EH (cell line): ENCODE results near the gene NINJ1.

Source experiments
- DNase-seq: peaks from one replicate; pipeline ENCODE4 v3.0.0-alpha.2; 2015; ENCODE audit warnings: low read depth

Gene NINJ1

DNA sequence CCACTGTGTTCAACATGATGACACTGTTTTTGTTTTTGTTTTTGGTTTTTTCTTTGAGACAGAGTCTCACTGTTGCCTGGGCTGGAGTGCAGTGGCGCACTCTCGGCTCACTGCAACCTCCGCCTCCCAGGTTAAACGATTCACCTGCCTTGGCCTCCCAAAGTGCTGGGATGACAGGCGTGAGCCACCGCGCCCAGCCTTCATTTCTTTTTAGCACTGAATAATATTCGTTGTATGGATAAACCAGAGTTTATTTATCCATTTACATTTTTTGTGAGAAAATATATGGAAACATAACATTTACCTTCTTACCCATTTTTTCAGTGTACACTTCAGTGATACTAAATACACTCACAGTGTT lies 33.8 kb downstream of the NINJ1 start:
- DNase-seq = no peak

GRCh38 chr9:93099551-93100275 lies 34.3 kb downstream of the NINJ1 start:
- no peak for DNase-seq

GRCh38 chr9:93098236-93098946 lies 35.7 kb downstream of the NINJ1 start:
- peak; percentile 99 for DNase-seq

DNA sequence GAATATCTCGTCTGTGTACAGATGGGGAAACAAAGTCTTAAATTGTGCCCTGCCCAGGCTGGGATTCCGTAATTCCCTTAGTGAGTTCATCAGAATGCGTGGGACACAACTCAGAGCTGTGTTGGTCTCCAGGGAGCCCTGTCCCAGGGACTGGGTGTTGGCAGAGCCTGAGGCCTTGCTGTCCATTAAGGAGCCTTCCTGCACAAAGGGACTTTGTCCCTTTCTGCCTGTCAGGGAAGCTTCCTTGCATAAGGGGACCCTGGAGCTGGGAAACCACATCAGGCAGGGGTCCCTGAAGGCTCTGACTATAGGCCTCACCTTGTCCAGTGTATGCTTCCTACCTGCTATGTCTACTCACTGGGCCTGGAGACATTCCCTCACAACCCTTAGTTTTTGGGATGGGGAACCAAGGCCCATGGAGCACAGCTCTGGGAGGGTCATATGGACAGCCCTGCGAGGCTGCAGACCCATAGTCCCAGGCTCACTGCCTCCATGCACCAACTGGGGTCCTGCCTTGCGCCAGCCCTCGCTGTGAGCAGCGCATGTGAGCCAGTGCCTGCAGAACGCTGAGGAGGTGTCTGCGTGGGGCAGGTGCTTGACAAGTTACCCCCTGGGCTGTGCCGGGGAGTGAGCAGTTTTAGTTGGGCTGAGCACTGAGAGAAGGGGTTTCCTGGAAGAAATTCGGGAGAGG lies 36.4 kb downstream of the NINJ1 start:
- peak; percentile 21 for DNase-seq

DNA sequence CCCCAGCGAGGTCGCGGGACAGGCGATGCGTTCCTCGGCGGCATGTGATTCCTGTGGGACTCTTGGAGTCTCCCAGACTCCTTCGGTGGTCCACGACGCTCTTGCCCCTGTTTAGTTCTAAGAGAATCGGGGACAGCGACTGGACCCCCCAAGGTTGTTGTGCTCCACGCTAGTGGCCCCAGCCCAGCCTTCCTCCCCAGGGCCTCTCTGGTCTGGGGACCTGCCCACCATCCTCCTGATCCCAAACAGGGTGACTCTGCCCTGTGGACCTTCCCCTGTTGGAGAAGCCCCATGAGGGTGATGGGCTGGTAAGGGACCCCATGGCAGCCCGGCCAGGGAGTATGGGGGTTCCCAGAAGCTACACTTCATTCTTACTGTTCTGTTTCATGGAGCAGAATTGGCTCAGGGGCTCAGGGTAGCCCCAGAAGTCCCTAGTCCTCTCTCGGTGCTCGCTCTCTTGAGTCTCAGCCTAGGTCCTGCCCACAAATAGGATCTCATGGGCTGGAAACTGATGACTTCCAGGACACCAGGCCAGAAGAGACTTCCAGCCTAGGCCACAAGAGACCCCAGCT lies 37.2 kb downstream of the NINJ1 start:
- no peak for DNase-seq

GRCh38 chr9:93096131-93096802 lies 37.8 kb downstream of the NINJ1 start, which contains the start of gene CARD19:
TSS of gene CARD19 (plus strand) at chr9:93096217. CDS start at chr9:93096346, 129 bp downstream.
- peak; percentile 42 for DNase-seq

DNA sequence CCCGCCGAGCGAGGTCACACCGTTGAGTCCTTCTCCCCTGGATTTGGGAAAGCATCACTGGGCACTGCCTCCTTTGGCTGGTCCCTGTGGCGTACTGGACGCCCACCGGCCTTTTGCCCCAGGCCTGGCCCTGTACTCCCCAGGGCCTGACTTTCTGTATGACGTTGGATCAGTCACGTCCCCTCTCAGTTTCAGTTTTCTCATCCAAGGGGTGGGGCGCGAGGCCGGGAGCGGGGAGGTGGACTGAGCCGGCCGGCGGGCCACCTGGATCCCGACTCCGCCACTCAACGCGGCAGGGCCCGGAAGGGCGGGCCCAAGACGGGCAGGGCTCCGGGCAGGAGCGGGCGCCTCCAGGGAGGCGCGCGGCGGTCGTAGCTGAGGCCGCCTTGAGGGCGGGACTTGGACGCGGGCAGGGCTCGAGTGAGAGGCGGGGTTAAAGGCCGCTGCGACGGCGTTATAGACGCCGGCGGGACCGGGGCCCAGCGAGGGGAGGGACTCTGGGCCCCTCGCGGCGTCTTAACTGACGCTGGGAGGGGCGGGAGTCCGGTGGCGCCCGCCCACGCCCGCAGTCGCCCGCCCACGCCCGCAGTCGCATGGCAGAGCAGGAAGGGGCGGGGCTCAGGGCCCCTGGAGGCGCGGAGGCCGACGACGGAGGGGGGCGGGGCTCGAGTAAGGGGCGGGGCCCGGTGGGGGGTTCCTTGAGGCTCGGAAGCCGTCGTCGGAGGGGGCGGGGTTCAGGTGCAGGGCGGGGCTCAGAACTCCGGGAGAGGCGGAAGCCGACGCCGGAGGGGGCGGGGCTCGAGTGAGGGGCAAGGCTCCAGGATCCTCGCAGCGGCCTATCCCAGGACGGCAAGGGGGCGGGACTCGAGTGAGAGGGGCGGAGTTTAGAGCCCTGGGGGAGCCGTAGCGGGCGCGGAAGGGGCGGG lies 38.6 kb downstream of the NINJ1 start:
- DNase-seq = peak; percentile 99

DNA sequence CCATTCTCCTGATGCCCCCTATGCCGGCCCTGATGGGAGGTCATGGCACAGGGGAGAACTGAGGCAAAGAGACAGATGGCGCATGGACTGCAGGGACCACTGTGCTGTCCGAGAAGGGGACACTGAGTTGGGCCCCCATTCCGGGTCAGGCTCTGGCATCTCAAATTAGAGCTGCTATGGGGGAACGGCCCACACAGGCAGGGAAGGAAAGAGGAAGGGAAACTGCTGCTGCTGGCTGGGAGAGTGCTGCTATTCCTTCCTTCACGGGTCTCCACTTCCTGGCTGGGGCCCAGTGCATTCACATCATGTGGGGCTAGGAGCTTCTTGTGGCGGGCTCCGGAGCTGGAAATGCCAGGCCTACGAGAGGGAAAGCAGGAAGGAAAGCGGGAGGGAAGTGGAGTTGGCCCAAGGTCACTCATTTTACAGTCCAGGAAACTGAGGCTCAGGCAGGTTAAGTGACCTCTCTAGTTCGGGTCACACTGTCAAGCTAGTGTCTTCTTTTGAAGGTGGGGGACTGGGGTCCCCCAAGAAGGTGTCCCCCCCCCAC lies 39.3 kb downstream of the NINJ1 start:
- DNase-seq = no peak

DNA sequence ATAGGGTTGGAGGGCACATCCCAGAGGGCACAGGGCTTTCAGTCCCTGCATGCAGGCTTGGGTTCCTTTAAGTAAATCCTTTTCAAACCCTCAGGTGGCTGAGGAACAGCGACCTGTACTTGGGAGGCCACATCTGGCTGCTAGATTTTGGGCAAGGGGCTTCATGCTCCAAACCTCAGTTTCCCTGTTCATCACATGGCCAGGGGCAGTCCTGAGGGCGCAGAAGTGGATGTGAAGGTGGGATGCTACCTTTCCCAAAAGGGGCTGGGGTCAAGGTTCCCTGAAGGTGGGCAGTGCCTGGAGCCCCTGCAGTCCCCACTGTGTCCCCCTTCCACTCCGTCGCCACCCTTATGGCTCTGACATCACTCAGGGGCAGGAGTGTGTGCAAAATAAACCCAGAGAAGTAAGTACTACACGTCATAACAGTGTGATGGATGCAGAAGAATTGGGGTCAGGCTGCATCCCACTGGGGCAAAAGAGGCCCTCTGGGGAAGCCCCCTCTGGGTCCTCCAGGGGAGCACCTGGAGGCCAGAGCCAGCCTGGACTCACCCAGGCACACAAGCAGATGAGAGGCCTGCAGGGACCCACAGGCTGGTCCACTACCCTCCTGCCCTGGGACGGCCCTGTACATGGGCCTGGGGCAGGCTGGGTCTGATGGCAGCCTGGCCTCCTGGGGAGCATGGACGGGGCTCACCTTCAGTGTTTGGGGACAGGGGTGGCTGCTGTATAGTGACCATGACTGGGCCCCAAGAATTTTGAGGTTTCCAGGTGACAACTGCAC lies 40.0 kb downstream of the NINJ1 start:
- DNase-seq = no peak

DNA sequence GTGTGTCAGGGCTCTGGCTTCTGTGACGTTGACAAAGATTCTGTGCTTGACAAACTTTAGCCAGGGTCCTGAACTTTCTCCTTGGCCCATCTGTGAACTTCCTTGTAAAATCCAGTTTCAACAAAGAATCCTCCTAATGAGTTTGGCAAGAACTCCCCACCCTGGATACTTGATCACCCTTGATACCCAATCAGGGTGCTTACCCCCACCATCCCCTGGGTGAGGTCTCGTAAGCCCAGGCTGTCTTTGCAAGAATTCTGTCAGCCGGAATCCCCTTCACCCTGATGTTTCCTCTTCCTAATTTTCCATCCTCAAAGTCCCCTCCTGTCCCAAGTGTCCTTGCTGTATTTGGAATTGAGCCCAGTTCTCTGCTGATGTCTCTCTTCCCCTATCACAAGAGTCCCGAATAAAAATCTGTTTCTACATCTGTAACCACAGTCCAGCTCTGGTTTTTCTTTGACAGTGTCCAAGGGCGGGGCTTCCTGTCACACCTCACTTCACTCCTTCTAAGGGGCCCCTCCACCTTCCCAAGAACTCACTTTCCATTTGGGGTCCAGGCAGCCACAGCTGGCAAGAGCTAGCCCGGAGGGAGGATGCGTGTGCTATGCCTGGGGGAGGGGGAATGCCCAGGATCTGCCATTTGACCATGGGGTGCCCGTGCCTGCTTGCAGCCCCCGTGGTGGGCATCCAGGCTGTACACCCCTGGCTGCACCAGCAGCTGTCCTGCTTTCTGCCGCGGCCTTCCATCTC lies 40.7 kb downstream of the NINJ1 start:
- no peak for DNase-seq

- DNase-seq = no peak
Measured at GRCh38 chr9:93092251-93092991, 41.6 kb downstream of the NINJ1 start.

DNA sequence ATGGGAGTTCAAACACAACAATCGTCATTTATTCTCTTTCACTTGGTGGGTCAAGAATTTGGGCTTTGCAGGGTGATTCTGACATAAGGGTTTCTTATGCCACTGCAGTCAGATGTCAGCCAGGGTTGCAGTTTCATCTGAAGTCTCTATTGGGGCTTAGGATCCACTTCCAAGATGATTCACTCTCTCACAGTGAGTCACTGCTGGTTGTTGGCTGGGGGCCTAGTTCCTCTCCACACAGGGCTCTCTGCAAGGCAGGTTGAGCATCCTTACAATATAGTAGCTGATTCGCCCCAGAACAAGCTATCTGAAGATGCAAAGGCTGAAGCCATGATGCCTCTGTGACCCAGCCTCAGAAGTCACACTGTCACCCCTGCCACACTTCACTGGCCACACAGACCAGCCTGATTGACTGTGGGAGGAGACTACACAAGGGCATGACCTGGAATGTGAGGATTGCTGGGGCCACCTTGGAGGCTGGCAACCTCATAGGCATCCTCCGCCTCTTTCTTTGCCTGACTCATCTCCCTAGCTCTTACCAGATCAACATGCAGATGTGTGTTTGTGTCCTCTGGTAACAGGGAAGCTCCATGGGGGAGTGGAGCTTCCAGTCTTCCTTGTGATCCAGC lies 42.5 kb downstream of the NINJ1 start:
- DNase-seq = peak; percentile 85

- no peak for DNase-seq
Measured at GRCh38 chr9:93091056-93091452, 43.0 kb downstream of the NINJ1 start.

- DNase-seq = no peak
Measured at GRCh38 chr9:93090091-93090655, 43.9 kb downstream of the NINJ1 start.

DNA sequence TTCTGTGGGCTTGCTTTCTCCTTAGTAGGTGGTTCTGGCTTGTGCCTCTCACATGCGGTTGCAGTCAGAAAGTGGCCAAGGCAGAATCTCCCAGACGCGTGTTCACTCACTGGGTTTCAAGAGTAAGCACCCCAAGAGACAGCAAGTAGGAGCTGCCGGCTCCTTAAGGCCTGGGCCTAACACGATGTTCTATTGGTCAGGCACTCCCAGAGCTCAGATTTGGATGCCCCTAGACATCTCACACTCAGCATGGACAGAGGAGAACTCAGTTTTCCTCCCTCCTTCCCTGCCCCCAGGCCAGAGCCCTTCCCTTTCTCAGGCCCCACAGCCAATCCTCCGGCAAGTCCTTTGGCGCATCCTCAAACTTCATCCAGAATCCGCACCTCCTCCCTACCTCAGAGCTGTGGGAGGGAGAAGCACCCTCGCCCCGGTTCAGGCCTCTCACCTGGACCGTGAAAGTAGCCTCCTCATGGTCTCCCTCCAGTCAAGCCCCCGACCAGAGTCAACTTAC lies 44.5 kb downstream of the NINJ1 start:
- no peak for DNase-seq

- DNase-seq = no peak
Measured at GRCh38 chr9:93089024-93089423, 45.0 kb downstream of the NINJ1 start.

GRCh38 chr9:93088656-93089015 lies 45.4 kb downstream of the NINJ1 start:
- no peak for DNase-seq
